ENCODE measurements around the gene ZNF132. TPM values are rescaled to one million over a fixed set of nuclear protein-coding genes. Genes with fewer than 3 reads are reported as not detected.

ZNF132 gene
- total RNA-seq, 1 experiment from 2014 or later: 2.6 TPM

- H3K36me3 Mint-ChIP-seq: no peaks in the 10 kb centered on the region
- H3K9me3 Mint-ChIP-seq: no peaks in the 10 kb centered on the region
- CTCF ChIA-PET: no interaction called here
These were observed 15.4 kb upstream of the ZNF132 start for GRCh38 chr19:58455306-58455705.

DNA sequence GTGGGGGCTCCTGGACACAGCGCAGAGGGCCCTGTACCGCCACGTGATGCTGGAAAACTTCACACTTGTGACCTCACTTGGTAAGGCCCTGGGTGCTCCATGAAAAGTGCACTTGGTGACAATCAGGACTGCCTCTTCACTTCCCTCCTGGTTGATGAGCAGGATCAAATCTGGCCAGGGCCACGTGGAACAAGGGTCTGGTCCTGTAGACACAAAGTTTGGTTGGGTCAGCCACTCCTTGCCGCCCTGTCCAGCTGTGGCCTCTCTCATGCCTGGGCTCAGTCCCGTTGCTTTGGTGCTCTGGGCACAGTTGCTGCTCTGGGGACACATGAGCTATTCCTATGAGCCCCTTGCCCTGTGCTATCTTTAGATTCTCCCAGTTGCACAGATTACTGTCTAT, 13.8 kb upstream of the ZNF132 start:
- no peak for TF ChIP-seq ZNF232 (CRISPR knock-in tag; IDR thresholded peaks at IDR 0.05)
- Mint-ChIP-seq H3K4me1 (peaks cover 7% of the 10 kb centered on the region), H3K9me3 (peaks cover 15% of the 10 kb centered on the region), H3K4me3 (no peak overlapping the region), H3K27ac (no peak overlapping the region), H3K27me3 (ENCODE audit: low read depth) (peaks cover 44% of the 10 kb centered on the region), H3K36me3 (peaks cover 13% of the 10 kb centered on the region)
- CTCF ChIA-PET: no interaction called here
- ATAC-seq (no peak), DNase-seq (ENCODE audit: low spot score) (no peak)
- POLR2A ChIA-PET: no interaction called here

More at GRCh38 chr19:58455306-58455705, 15.4 kb upstream of the ZNF132 start:
- Mint-ChIP-seq H3K27ac (no peak overlapping the region), H3K27me3 (ENCODE audit: low read depth) (peaks cover 28% of the 10 kb centered on the region), H3K4me3 (no peak overlapping the region), H3K4me1 (peaks cover 7% of the 10 kb centered on the region)
- DNase-seq (ENCODE audit: low spot score) (no peak), ATAC-seq (no peak)
- no peak for TF ChIP-seq NFYB (CRISPR knock-in tag; conservative IDR thresholded peaks at IDR 0.05; ENCODE audit: low read depth)
- POLR2A ChIA-PET: no interaction called here

- ATAC-seq (peak; percentile 98), DNase-seq (ENCODE audit: low spot score) (peak; percentile 96)
- H3K9me3 Mint-ChIP-seq: peaks cover 35% of the 10 kb centered on the region
- H3K36me3 Mint-ChIP-seq: peaks cover 22% of the 10 kb centered on the region
- H3K4me3 Mint-ChIP-seq: peak within 1 kb of the TSS; percentile 63
- H3K4me1 Mint-ChIP-seq: peaks cover 7% of the 10 kb centered on the region
- H3K27ac Mint-ChIP-seq: no peak within 1 kb of the TSS
- POLR2A ChIA-PET: interaction anchor here (1.1 to 1.4 kb wide), 4 partner anchors 9 to 92 kb away, joined by 3 to 7 read pairs (median 4); partner anchors contain the start of genes TRIM28, ZNF497 and ZNF584
- H3K27me3 Mint-ChIP-seq (ENCODE audit: low read depth): peaks cover 64% of the 10 kb centered on the region
- CTCF ChIA-PET: interaction anchor here (0.5 to 1.4 kb wide), 7 partner anchors 12 to 268 kb away, joined by 3 to 7 read pairs (median 4); partner anchors contain the start of genes ZBTB45, ZNF132, ZNF497 and ZNF584
- TF ChIP-seq MAX (CRISPR knock-in tag; IDR thresholded peaks at IDR 0.05) (peak; percentile 80), TEAD1 (CRISPR knock-in tag; IDR thresholded peaks at IDR 0.05) (peak; percentile 56; the same call in 1 of the 2 replicates), HMGA2 (CRISPR knock-in tag; IDR thresholded peaks at IDR 0.05) (no peak), ZNF219 (CRISPR knock-in tag; IDR thresholded peaks at IDR 0.05; ENCODE audit: borderline replicate concordance) (no peak), ETV6 (CRISPR knock-in tag; IDR thresholded peaks at IDR 0.05) (0 out of 2 replicates have a peak, but pooled peaks have one; percentile 47), ZNF671 (CRISPR knock-in tag; IDR thresholded peaks at IDR 0.05) (no peak), FOXK1 (CRISPR knock-in tag; IDR thresholded peaks at IDR 0.05) (peak; percentile 18; the same call in 1 of the 2 replicates), RELA (CRISPR knock-in tag; IDR thresholded peaks at IDR 0.05; ENCODE audit: borderline replicate concordance) (no peak), SP1 (CRISPR knock-in tag; conservative IDR thresholded peaks at IDR 0.05) (peak; percentile 60), E2F5 (CRISPR knock-in tag; IDR thresholded peaks at IDR 0.05) (peak; percentile 40; the same call in 1 of the 2 replicates), USF1 (CRISPR knock-in tag; IDR thresholded peaks at IDR 0.05) (0 out of 2 replicates have a peak, but pooled peaks have one; percentile 59), CREM (CRISPR knock-in tag; IDR thresholded peaks at IDR 0.05) (0 out of 2 replicates have a peak, but pooled peaks have one; percentile 70), RORB (CRISPR knock-in tag; IDR thresholded peaks at IDR 0.05) (no peak), ZNF263 (CRISPR knock-in tag; IDR thresholded peaks at IDR 0.05; ENCODE audit: low read depth) (no peak)
- TF ChIP-seq, protein P1, sequence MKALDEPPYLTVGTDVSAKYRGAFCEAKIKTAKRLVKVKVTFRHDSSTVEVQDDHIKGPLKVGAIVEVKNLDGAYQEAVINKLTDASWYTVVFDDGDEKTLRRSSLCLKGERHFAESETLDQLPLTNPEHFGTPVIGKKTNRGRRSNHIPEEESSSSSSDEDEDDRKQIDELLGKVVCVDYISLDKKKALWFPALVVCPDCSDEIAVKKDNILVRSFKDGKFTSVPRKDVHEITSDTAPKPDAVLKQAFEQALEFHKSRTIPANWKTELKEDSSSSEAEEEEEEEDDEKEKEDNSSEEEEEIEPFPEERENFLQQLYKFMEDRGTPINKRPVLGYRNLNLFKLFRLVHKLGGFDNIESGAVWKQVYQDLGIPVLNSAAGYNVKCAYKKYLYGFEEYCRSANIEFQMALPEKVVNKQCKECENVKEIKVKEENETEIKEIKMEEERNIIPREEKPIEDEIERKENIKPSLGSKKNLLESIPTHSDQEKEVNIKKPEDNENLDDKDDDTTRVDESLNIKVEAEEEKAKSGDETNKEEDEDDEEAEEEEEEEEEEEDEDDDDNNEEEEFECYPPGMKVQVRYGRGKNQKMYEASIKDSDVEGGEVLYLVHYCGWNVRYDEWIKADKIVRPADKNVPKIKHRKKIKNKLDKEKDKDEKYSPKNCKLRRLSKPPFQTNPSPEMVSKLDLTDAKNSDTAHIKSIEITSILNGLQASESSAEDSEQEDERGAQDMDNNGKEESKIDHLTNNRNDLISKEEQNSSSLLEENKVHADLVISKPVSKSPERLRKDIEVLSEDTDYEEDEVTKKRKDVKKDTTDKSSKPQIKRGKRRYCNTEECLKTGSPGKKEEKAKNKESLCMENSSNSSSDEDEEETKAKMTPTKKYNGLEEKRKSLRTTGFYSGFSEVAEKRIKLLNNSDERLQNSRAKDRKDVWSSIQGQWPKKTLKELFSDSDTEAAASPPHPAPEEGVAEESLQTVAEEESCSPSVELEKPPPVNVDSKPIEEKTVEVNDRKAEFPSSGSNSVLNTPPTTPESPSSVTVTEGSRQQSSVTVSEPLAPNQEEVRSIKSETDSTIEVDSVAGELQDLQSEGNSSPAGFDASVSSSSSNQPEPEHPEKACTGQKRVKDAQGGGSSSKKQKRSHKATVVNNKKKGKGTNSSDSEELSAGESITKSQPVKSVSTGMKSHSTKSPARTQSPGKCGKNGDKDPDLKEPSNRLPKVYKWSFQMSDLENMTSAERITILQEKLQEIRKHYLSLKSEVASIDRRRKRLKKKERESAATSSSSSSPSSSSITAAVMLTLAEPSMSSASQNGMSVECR (CRISPR knock-in tag; IDR thresholded peaks at IDR 0.05; ENCODE audit: borderline replicate concordance): peak; percentile 94; the same call in 1 of the 2 replicates
- TF ChIP-seq, protein P2, sequence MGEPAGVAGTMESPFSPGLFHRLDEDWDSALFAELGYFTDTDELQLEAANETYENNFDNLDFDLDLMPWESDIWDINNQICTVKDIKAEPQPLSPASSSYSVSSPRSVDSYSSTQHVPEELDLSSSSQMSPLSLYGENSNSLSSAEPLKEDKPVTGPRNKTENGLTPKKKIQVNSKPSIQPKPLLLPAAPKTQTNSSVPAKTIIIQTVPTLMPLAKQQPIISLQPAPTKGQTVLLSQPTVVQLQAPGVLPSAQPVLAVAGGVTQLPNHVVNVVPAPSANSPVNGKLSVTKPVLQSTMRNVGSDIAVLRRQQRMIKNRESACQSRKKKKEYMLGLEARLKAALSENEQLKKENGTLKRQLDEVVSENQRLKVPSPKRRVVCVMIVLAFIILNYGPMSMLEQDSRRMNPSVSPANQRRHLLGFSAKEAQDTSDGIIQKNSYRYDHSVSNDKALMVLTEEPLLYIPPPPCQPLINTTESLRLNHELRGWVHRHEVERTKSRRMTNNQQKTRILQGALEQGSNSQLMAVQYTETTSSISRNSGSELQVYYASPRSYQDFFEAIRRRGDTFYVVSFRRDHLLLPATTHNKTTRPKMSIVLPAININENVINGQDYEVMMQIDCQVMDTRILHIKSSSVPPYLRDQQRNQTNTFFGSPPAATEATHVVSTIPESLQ (CRISPR knock-in tag; IDR thresholded peaks at IDR 0.05): 0 out of 2 replicates have a peak, but pooled peaks have one; percentile 41
- TF ChIP-seq, protein P3, sequence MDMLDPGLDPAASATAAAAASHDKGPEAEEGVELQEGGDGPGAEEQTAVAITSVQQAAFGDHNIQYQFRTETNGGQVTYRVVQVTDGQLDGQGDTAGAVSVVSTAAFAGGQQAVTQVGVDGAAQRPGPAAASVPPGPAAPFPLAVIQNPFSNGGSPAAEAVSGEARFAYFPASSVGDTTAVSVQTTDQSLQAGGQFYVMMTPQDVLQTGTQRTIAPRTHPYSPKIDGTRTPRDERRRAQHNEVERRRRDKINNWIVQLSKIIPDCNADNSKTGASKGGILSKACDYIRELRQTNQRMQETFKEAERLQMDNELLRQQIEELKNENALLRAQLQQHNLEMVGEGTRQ (CRISPR knock-in tag; IDR thresholded peaks at IDR 0.05): peak; percentile 46
- TF ChIP-seq, protein P4, sequence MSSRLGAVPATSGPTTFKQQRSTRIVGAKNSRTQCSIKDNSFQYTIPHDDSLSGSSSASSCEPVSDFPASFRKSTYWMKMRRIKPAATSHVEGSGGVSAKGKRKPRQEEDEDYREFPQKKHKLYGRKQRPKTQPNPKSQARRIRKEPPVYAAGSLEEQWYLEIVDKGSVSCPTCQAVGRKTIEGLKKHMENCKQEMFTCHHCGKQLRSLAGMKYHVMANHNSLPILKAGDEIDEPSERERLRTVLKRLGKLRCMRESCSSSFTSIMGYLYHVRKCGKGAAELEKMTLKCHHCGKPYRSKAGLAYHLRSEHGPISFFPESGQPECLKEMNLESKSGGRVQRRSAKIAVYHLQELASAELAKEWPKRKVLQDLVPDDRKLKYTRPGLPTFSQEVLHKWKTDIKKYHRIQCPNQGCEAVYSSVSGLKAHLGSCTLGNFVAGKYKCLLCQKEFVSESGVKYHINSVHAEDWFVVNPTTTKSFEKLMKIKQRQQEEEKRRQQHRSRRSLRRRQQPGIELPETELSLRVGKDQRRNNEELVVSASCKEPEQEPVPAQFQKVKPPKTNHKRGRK (CRISPR knock-in tag; IDR thresholded peaks at IDR 0.05; ENCODE audit: borderline replicate concordance): no peak
These were observed 11.6 kb upstream of the ZNF132 start, which contains the start of gene ZNF324B for GRCh38 chr19:58451358-58452101. TSS of gene ZNF324B (plus strand) at chr19:58451622. CDS start at chr19:58453702, 2,080 bp downstream.
